CD14-positive monocyte (primary cell): ENCODE data around the gene RUFY2. TPM values are rescaled to one million over a fixed set of nuclear protein-coding genes. Genes with fewer than 3 reads are reported as not detected.
A peak's percentile ranks its signal among the peaks of the same experiment; 100 is the strongest.

Source experiments
- DNase-seq, 3 donors: peaks; one replicate each; pipeline ENCODE4 v3.0.0-alpha.2; 2011 to 2022
- H2AFZ ChIP-seq: 2 replicates; pipeline ENCODE4 v1.6.0; 2012; ENCODE audit warnings: mild to moderate bottlenecking, low read depth, low read length, inconsistent platforms; ENCODE audit not compliant: insufficient read depth, poor library complexity, severe bottlenecking
- H3K27ac ChIP-seq, 2 donors: 1 replicate in 1 of 2; 2 replicates in 1 of 2; pipeline ENCODE4 v1.5.1; 2012 to 2013; ENCODE audit warnings: low read length in 2 of 2, control low read depth in 1 of 2, inconsistent platforms in 1 of 2, low read depth in 1 of 2, mild to moderate bottlenecking in 1 of 2
- H3K27me3 ChIP-seq, 2 donors: one replicate each; pipeline versions ENCODE4 v1.6.0 to v1.6.1; 2011 to 2013; ENCODE audit warnings: low read length in 2 of 2; ENCODE audit not compliant: control insufficient read depth in 2 of 2, insufficient read depth in 2 of 2
- H3K36me3 ChIP-seq, 2 donors: replicated peaks in 1 of 2; 1 replicate in 1 of 2; 2 replicates in 1 of 2; pipeline versions ENCODE4 v1.5.1 to v1.6.1; 2012 to 2013; ENCODE audit warnings: low read length in 2 of 2, control low read depth in 1 of 2, inconsistent platforms in 1 of 2, mild to moderate bottlenecking in 1 of 2; ENCODE audit not compliant: insufficient read depth in 2 of 2, control insufficient read depth in 1 of 2
- H3K4me1 ChIP-seq, 2 donors: 1 replicate in 1 of 2; 2 replicates in 1 of 2; pipeline versions ENCODE4 v1.5.1 to v1.6.1; 2012 to 2013; ENCODE audit warnings: low read length in 2 of 2, control low read depth in 1 of 2, inconsistent platforms in 1 of 2, mild to moderate bottlenecking in 1 of 2, moderate library complexity in 1 of 2; ENCODE audit not compliant: insufficient read depth in 2 of 2, control insufficient read depth in 1 of 2
- H3K4me2 ChIP-seq: replicated peaks from 2 replicates; pipeline ENCODE3; 2012; ENCODE audit warnings: low read length, moderate library complexity, mild to moderate bottlenecking; ENCODE audit not compliant: poor library complexity, severe bottlenecking; ENCODE audit errors: extremely low read depth
- H3K4me3 ChIP-seq, 3 experiments: fragments of 200-600 bp in 1 of 3; sonication (generic) in 1 of 3; replicated peaks in 1 of 3; 1 replicate in 2 of 3; 2 replicates in 1 of 3; pipeline ENCODE4 v1.5.1; 2011 to 2013; ENCODE audit warnings: low read length in 3 of 3, mild to moderate bottlenecking in 3 of 3, control low read depth in 2 of 3, low read depth in 2 of 3, inconsistent platforms in 1 of 3, moderate library complexity in 1 of 3
- H3K79me2 ChIP-seq: 2 replicates; pipeline ENCODE4 v1.6.0; 2012; ENCODE audit warnings: mild to moderate bottlenecking, control low read depth, inconsistent platforms, low read length, moderate library complexity; ENCODE audit not compliant: insufficient read depth
- H3K9ac ChIP-seq: 2 replicates; pipeline ENCODE4 v1.6.0; 2017; ENCODE audit warnings: low read length, mild to moderate bottlenecking; ENCODE audit not compliant: insufficient read depth, poor library complexity, severe bottlenecking
- H3K9me3 ChIP-seq, 2 donors: replicated peaks in 1 of 2; 1 replicate in 1 of 2; 2 replicates in 1 of 2; pipeline versions ENCODE4 v1.5.1 to v1.6.1; 2012 to 2013; ENCODE audit warnings: low read length in 2 of 2, control low read depth in 1 of 2; ENCODE audit not compliant: control insufficient read depth in 1 of 2, insufficient read depth in 1 of 2
- H4K20me1 ChIP-seq: 2 replicates; pipeline ENCODE4 v1.6.0; 2012; ENCODE audit warnings: mild to moderate bottlenecking, low read length, control low read depth, moderate library complexity; ENCODE audit not compliant: insufficient read depth
- H3K27ac Mint-ChIP-seq, 7 donors: one replicate each; pipeline ENCODE4 v1.8.0; 2020; ENCODE audit warnings: mild to moderate bottlenecking in 7 of 7, mixed read lengths in 7 of 7, moderate library complexity in 6 of 7, inconsistent platforms in 2 of 7
- H3K27me3 Mint-ChIP-seq, 3 donors: one replicate each; pipeline ENCODE4 v1.8.0; 2021 to 2022; ENCODE audit warnings: low read depth in 3 of 3, mild to moderate bottlenecking in 3 of 3, mixed read lengths in 3 of 3, moderate library complexity in 3 of 3, inconsistent platforms in 1 of 3
- H3K36me3 Mint-ChIP-seq, 2 donors: one replicate each; pipeline ENCODE4 v1.8.0; 2020; ENCODE audit warnings: mixed read lengths in 2 of 2, inconsistent platforms in 1 of 2, mild to moderate bottlenecking in 1 of 2
- H3K4me1 Mint-ChIP-seq: one replicate; pipeline ENCODE4 v1.8.0; 2020; ENCODE audit warnings: mild to moderate bottlenecking, mixed read lengths
- H3K4me3 Mint-ChIP-seq, 2 donors: one replicate each; pipeline ENCODE4 v1.8.0; 2020; ENCODE audit warnings: mild to moderate bottlenecking in 2 of 2, mixed read lengths in 2 of 2, moderate library complexity in 1 of 2
- H3K9me3 Mint-ChIP-seq, 7 donors: one replicate each; pipeline ENCODE4 v1.8.0; 2020 to 2022; ENCODE audit warnings: mixed read lengths in 7 of 7, mild to moderate bottlenecking in 6 of 7, moderate library complexity in 6 of 7, inconsistent platforms in 2 of 7
- WGBS: methylation state at CpG from one replicate; pipeline ENCODE4 v1.1.5; 2013; ENCODE audit warnings: missing lambda C conversion rate; ENCODE audit not compliant: insufficient coverage; 5-methylcytosine and 5-hydroxymethylcytosine counted together
- intact Hi-C, 2 donors: fragments of 100-400 bp; cut with micrococcal nuclease; formaldehyde crosslinking; loops; one replicate each; pipeline versions ENCODE4 v1.15.0 to v1.15.1; 2023
- polyA plus RNA-seq, 3 donors: library from polyadenylated mRNA; depleted of rRNA in 1 of 3; unstranded in 2 of 3; stranded (reverse) in 1 of 3; fragments of 300-500 nt in 2 of 3; fragments of >200 nt in 1 of 3; fragmentation: Illumina TruSeq in 2 of 3; gene quantifications; 1 replicate in 2 of 3; 2 replicates in 1 of 3; pipeline ENCODE4 v1.2.3, GENCODE V29; 2012 to 2021
- TF ChIP-seq, protein P1 (sequence below): fragments of 200-600 bp; IDR thresholded peaks from one replicate; pipeline ENCODE4 v1.8.0; 2022; ENCODE audit warnings: antibody characterized with exemption, mild to moderate bottlenecking

RUFY2 gene
- polyA plus RNA-seq, 3 donors: 2.8 to 3.9 (median 3.3) TPM

DNA sequence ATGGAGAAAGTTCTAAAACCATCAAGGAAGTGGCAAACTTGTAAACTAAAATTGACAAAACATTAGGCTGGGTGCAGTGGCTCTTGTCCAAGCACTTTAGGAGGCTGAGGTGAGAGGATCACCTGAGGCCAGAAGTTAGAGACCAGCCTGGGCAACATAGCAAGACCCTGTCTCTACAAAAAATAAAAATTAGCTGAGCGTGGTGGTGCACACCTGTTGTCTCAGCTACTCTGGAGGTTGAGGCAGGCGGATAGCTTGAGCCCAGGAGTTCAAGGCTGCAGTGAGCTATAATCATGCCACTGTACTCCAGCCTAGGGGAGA, 104.6 kb downstream of the RUFY2 start:
- no CpG with 5 or more reads among the region's 2 CpGs for WGBS
- H3K27me3 Mint-ChIP-seq: peaks cover 0 to 2% (median 0%) of the 10 kb centered on the region in 3 donors
- no peak overlapping the region for H2AFZ ChIP-seq
- no peak overlapping the region for H3K4me2 ChIP-seq
- H3K36me3 ChIP-seq: no peaks in the 10 kb centered on the region
- H3K27me3 ChIP-seq: no peaks in the 10 kb centered on the region
- H3K9me3 Mint-ChIP-seq: no peaks in the 10 kb centered on the region
- peaks cover 25 to 26% of the 10 kb centered on the region in 2 donors for H3K4me1 ChIP-seq
- H3K36me3 Mint-ChIP-seq: peaks cover 0 to 2% of the 10 kb centered on the region in 2 donors
- H3K4me3 Mint-ChIP-seq: no peak overlapping the region
- no peak overlapping the region for H3K4me3 ChIP-seq
- no peak overlapping the region for H3K27ac Mint-ChIP-seq
- no peak overlapping the region for H3K27ac ChIP-seq
- intact Hi-C loops: loop anchor here (5.0 kb wide), 1 partner anchor 90 kb away; no protein-coding TSS in a partner anchor
- no peak for DNase-seq
- TF ChIP-seq, protein P1, sequence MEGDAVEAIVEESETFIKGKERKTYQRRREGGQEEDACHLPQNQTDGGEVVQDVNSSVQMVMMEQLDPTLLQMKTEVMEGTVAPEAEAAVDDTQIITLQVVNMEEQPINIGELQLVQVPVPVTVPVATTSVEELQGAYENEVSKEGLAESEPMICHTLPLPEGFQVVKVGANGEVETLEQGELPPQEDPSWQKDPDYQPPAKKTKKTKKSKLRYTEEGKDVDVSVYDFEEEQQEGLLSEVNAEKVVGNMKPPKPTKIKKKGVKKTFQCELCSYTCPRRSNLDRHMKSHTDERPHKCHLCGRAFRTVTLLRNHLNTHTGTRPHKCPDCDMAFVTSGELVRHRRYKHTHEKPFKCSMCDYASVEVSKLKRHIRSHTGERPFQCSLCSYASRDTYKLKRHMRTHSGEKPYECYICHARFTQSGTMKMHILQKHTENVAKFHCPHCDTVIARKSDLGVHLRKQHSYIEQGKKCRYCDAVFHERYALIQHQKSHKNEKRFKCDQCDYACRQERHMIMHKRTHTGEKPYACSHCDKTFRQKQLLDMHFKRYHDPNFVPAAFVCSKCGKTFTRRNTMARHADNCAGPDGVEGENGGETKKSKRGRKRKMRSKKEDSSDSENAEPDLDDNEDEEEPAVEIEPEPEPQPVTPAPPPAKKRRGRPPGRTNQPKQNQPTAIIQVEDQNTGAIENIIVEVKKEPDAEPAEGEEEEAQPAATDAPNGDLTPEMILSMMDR: no peak
- no peak overlapping the region for H3K9ac ChIP-seq
- no peaks in the 10 kb centered on the region for H4K20me1 ChIP-seq
- H3K4me1 Mint-ChIP-seq: peaks cover 24% of the 10 kb centered on the region
- no peaks in the 10 kb centered on the region for H3K9me3 ChIP-seq
- no peaks in the 10 kb centered on the region for H3K79me2 ChIP-seq

DNA sequence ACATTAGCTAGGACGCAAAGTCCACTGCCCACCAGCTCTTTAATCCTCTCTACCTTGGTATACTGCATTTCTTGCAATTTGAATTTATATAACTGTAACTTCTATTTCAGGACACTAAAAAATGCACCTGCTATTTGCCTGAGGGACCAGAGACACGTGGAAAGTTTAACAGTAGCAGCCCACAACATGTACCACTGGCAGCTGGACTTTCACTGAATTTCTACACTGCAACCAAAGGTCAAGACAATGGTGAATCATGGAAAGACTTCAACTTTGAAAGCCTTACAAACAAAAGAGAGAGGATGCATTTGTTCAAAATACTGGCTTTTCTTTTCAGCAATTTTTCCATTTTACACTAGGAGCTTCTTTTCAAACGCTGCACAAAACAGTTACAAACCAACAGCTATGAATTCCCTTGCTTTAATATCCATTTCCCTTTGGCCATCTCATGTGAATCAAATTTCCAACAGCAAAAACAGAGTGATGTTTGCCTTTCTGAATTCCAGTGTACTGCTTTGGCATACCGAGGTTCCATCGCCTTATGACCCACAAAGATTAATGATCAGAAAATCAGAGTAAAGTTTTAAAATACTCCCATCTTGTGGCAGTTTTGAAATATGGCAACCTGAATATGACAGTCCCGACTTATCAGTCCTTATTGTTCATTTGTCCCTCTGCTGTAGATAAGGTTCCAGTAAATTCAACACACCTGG, 105.1 kb downstream of the RUFY2 start:
- TF ChIP-seq, protein P1: peak; percentile 72
- Histone ChIP-seq H3K4me3 (peak overlapping the region in 1 of 3 experiments; percentile 20), H3K4me2 (peak overlapping the region; percentile 63), H3K36me3 (no peaks in the 10 kb centered on the region), H3K9ac (no peak overlapping the region), H3K27ac (no peak overlapping the region), H4K20me1 (no peaks in the 10 kb centered on the region), H2AFZ (no peak overlapping the region), H3K27me3 (no peaks in the 10 kb centered on the region), H3K4me1 (peaks cover 25 to 26% of the 10 kb centered on the region in 2 donors), H3K79me2 (no peaks in the 10 kb centered on the region), H3K9me3 (no peaks in the 10 kb centered on the region)
- peak overlapping the region in 1 of 2 donors; percentile 65 for H3K4me3 Mint-ChIP-seq
- peak; percentile 18 to 56 (median 37) for DNase-seq
- 95% methylated on average over 2 of the region's 6 CpGs for WGBS
- no peaks in the 10 kb centered on the region for H3K9me3 Mint-ChIP-seq
- intact Hi-C loops: loop anchor here (5.0 kb wide), 1 partner anchor 90 kb away; no protein-coding TSS in a partner anchor
- peaks cover 0 to 2% of the 10 kb centered on the region in 2 donors for H3K36me3 Mint-ChIP-seq
- H3K4me1 Mint-ChIP-seq: peaks cover 24% of the 10 kb centered on the region
- H3K27ac Mint-ChIP-seq: peak overlapping the region in 5 of 7 donors; percentile 26 to 83 (median 53)
- peaks cover 0 to 2% (median 0%) of the 10 kb centered on the region in 3 donors for H3K27me3 Mint-ChIP-seq
